OCI-LY7 (cell line): ENCODE results near the gene RPL13. TPM values are rescaled to one million over a fixed set of nuclear protein-coding genes. Genes with fewer than 3 reads are reported as not detected.

Source experiments
- BruUV-seq: library from RNA; stranded (reverse); fragments of 400-500 nt; replicated peaks from 2 replicates; lab custom pipeline; 2021; lab: Mats Ljungman, UMichigan
- CTCF ChIA-PET: fragments of 300-600 bp; sonication (Branson Sonifier 250); formaldehyde crosslinking; loops from one replicate; lab custom pipeline; 2022; ENCODE audit warnings: antibody characterized with exemption; ENCODE audit not compliant: unreplicated experiment; lab: Charles Lee
- POLR2A ChIA-PET: fragments of 300-600 bp; sonication (Branson Sonifier 250); formaldehyde crosslinking; loops from one replicate; lab custom pipeline; 2022; ENCODE audit warnings: antibody characterized with exemption; lab: Charles Lee
- DNase-seq: peaks from one replicate; pipeline ENCODE4 v3.0.0-alpha.2; 2015; ENCODE audit warnings: low spot score
- H2AFZ ChIP-seq: fragments of 200-600 bp; sonication (generic), shearing (Covaris generic); 2 replicates; pipeline ENCODE4 v1.6.1; 2014; ENCODE audit warnings: mild to moderate bottlenecking, antibody characterized with exemption, low read length, moderate library complexity
- H3K27ac ChIP-seq: fragments of 200-600 bp; sonication (generic); 2 replicates; pipeline ENCODE4 v1.5.1; 2014; ENCODE audit warnings: mixed run types, low read depth, mild to moderate bottlenecking, moderate library complexity, low read length, inconsistent platforms; ENCODE audit not compliant: poor library complexity, severe bottlenecking
- H3K36me3 ChIP-seq: fragments of 200-600 bp; sonication (generic); 2 replicates; pipeline ENCODE4 v1.6.1; 2014; ENCODE audit warnings: mild to moderate bottlenecking, antibody characterized with exemption, low read length, moderate library complexity, mixed read lengths; ENCODE audit not compliant: insufficient read depth
- H3K4me1 ChIP-seq: fragments of 200-600 bp; sonication (generic); 2 replicates; pipeline ENCODE4 v1.5.1; 2014; ENCODE audit warnings: mild to moderate bottlenecking, low read length; ENCODE audit not compliant: insufficient read depth, poor library complexity, severe bottlenecking
- H3K4me2 ChIP-seq: fragments of 200-600 bp; sonication (generic); 2 replicates; pipeline ENCODE4 v1.6.1; 2014; ENCODE audit warnings: mild to moderate bottlenecking, low read length
- H3K4me3 ChIP-seq: fragments of 200-600 bp; sonication (generic); 2 replicates; pipeline ENCODE4 v1.5.1; 2014; ENCODE audit warnings: mild to moderate bottlenecking, low read depth, low read length; ENCODE audit not compliant: poor library complexity, severe bottlenecking
- H3K79me2 ChIP-seq: fragments of 200-600 bp; sonication (generic); 2 replicates; pipeline ENCODE4 v1.6.1; 2016; ENCODE audit warnings: low read depth, mild to moderate bottlenecking, low read length, moderate library complexity, mixed read lengths; ENCODE audit not compliant: insufficient read depth
- H3K9me2 ChIP-seq: fragments of 200-600 bp; sonication (generic); 2 replicates; pipeline ENCODE4 v1.6.1; 2016; ENCODE audit warnings: mild to moderate bottlenecking, low read length, mixed read lengths; ENCODE audit not compliant: insufficient read depth
- H3K9me3 ChIP-seq: fragments of 200-600 bp; sonication (generic); 2 replicates; pipeline ENCODE4 v1.6.1; 2014; ENCODE audit warnings: mild to moderate bottlenecking, mixed run types, low read length, mixed read lengths
- H4K20me1 ChIP-seq: fragments of 200-600 bp; sonication (generic); 2 replicates; pipeline ENCODE4 v1.6.1; 2014; ENCODE audit warnings: mild to moderate bottlenecking, antibody characterized with exemption, low read length, moderate library complexity, mixed read lengths; ENCODE audit not compliant: insufficient read depth
- EZH2phosphoT487 ChIP-seq: fragments of 200-600 bp; sonication (generic); IDR thresholded peaks from 2 replicates; pipeline ENCODE4 v1.6.1; 2018; ENCODE audit warnings: low read depth, borderline replicate concordance, mild to moderate bottlenecking, mixed run types, antibody characterized with exemption, low read length, moderate library complexity, mixed read lengths
- intact Hi-C: fragments of 100-400 bp; cut with micrococcal nuclease; formaldehyde crosslinking; loops from one replicate; pipeline ENCODE4 v1.10.0; 2022; ENCODE audit not compliant: unreplicated experiment
- total RNA-seq, 2 experiments: library from RNA; depleted of rRNA in 1 of 2; stranded (reverse); fragments of >200 nt in 1 of 2; shearing (Covaris generic) in 1 of 2; gene quantifications; 2 replicates each; pipeline ENCODE4 v1.2.3, GENCODE V29; 2014 to 2022
- TF ChIP-seq, protein P1 (sequence below): fragments of 200-600 bp; sonication (generic); conservative IDR thresholded peaks from 2 replicates; pipeline ENCODE4 v1.5.1; 2014; ENCODE audit warnings: mild to moderate bottlenecking, antibody characterized with exemption, low read length, moderate library complexity, mixed read lengths

The RPL13 gene
- total RNA-seq, 2 experiments from 2014 or later: 2,928 to 9,791 TPM

DNA sequence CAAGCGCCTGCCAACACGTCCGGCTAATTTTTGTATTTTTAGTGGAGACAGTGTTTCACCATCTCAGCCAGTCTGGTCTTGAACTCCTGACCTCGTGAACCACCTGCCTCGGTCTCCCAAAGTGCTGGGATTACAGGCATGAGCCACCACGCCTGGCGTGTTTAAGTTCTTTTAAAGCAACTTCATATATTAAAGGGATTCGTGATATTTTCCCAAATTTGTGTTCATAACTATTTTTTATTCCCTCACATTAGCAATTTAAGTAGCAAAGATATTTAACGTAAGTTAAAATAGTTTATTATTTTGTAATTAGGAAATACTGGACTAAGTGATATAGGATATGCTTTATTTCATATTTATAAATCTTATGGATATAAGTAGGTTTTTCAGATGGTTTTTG, 48.0 kb upstream of the RPL13 start:
- intact Hi-C loops: no loop called here
- peaks cover 56% of the 10 kb centered on the region for H3K36me3 ChIP-seq
- CTCF ChIA-PET: no interaction called here
- no peak overlapping the region for H3K4me2 ChIP-seq
- H3K4me3 ChIP-seq: no peak overlapping the region
- no peak for DNase-seq
- no peaks in the 10 kb centered on the region for H3K9me2 ChIP-seq
- no TSS peak for BruUV-seq
- peaks cover 21% of the 10 kb centered on the region; the same call in 1 of the 2 replicates for H3K79me2 ChIP-seq
- no peak overlapping the region for H3K27ac ChIP-seq
- no peak overlapping the region for H2AFZ ChIP-seq
- H3K9me3 ChIP-seq: no peaks in the 10 kb centered on the region
- peaks cover 7% of the 10 kb centered on the region for H3K4me1 ChIP-seq
- no peak for TF ChIP-seq EZH2phosphoT487
- TF ChIP-seq, protein P1, sequence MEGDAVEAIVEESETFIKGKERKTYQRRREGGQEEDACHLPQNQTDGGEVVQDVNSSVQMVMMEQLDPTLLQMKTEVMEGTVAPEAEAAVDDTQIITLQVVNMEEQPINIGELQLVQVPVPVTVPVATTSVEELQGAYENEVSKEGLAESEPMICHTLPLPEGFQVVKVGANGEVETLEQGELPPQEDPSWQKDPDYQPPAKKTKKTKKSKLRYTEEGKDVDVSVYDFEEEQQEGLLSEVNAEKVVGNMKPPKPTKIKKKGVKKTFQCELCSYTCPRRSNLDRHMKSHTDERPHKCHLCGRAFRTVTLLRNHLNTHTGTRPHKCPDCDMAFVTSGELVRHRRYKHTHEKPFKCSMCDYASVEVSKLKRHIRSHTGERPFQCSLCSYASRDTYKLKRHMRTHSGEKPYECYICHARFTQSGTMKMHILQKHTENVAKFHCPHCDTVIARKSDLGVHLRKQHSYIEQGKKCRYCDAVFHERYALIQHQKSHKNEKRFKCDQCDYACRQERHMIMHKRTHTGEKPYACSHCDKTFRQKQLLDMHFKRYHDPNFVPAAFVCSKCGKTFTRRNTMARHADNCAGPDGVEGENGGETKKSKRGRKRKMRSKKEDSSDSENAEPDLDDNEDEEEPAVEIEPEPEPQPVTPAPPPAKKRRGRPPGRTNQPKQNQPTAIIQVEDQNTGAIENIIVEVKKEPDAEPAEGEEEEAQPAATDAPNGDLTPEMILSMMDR: no peak
- H4K20me1 ChIP-seq: no peaks in the 10 kb centered on the region
- POLR2A ChIA-PET: no interaction called here

DNA sequence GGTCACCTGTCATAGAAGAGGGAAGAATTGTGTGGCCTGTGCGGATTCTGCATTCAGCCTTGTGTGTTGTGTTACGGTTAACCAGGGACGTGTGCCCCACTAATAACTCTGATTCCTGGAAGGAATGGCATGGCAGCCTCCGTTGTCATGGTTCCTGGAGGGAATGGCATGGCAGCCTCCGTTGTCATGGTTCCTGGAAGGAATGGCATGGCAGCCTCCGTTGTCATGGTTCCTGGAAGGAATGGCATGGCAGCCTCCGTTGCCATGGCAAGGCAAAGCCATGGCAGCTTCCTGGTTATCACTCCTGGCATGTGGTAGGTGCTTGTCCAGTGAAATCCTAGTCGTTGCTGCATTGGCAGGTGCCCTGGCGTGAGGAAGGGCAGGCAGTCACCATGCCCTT, 43.4 kb upstream of the RPL13 start:
- TF ChIP-seq, protein P1: no peak
- no peak for TF ChIP-seq EZH2phosphoT487
- Histone ChIP-seq H3K4me1 (no peaks in the 10 kb centered on the region), H3K27ac (no peak overlapping the region), H3K36me3 (peaks cover 77% of the 10 kb centered on the region), H2AFZ (no peak overlapping the region), H3K4me3 (no peak overlapping the region), H3K9me3 (no peaks in the 10 kb centered on the region), H3K9me2 (no peaks in the 10 kb centered on the region), H3K4me2 (no peak overlapping the region), H3K79me2 (no peaks in the 10 kb centered on the region), H4K20me1 (no peaks in the 10 kb centered on the region)
- BruUV-seq: no TSS peak
- DNase-seq: no peak
- ChIA-PET CTCF (no interaction called here), POLR2A (no interaction called here)
- intact Hi-C loops: no loop called here

DNA sequence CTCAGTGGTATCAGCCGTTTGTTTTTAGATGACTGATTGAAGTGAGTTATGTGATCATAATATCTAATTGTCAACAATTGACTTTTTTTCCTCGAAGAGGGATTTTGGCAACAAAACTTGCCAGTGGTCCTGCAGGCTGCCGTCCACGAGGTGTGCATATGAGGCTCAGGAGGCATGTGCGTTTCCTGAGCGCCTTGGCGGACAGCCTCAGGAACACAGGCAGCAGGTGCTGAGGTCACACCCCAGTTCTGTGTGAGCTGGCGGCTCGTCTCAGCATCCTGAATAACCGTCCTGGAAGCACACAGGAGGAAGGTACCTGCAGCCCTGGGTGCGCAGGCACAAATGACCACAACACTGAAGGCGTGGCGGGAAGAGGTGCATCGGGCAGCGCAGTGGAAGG, 40.6 kb upstream of the RPL13 start:
- H3K4me3 ChIP-seq: no peak overlapping the region
- intact Hi-C loops: no loop called here
- no peak for TF ChIP-seq EZH2phosphoT487
- TF ChIP-seq, protein P1: no peak
- H3K4me2 ChIP-seq: no peak overlapping the region
- H3K27ac ChIP-seq: no peak overlapping the region
- peaks cover 3% of the 10 kb centered on the region for H3K4me1 ChIP-seq
- H4K20me1 ChIP-seq: no peaks in the 10 kb centered on the region
- H3K36me3 ChIP-seq: peaks cover 86% of the 10 kb centered on the region
- CTCF ChIA-PET: no interaction called here
- POLR2A ChIA-PET: no interaction called here
- no peaks in the 10 kb centered on the region for H3K9me2 ChIP-seq
- no TSS peak for BruUV-seq
- no peak for DNase-seq
- H2AFZ ChIP-seq: no peak overlapping the region
- H3K79me2 ChIP-seq: no peaks in the 10 kb centered on the region
- H3K9me3 ChIP-seq: no peaks in the 10 kb centered on the region
